Activated CD8-positive, alpha-beta memory T cell treated with anti-CD3 and anti-CD28 coated beads, Interleukin-2, amount 50 U/mL, for 48 hours (primary cell): ENCODE results near the gene PRCP.
"Not testable (repeated sequence)": the region's sequence is repeated elsewhere in the genome, so short reads cannot be mapped to it uniquely, and the experiment has no call there.

Source experiments
- DNase-seq: peaks from one replicate; pipeline ENCODE4 v3.0.0-alpha.2; 2020

The PRCP gene

DNA sequence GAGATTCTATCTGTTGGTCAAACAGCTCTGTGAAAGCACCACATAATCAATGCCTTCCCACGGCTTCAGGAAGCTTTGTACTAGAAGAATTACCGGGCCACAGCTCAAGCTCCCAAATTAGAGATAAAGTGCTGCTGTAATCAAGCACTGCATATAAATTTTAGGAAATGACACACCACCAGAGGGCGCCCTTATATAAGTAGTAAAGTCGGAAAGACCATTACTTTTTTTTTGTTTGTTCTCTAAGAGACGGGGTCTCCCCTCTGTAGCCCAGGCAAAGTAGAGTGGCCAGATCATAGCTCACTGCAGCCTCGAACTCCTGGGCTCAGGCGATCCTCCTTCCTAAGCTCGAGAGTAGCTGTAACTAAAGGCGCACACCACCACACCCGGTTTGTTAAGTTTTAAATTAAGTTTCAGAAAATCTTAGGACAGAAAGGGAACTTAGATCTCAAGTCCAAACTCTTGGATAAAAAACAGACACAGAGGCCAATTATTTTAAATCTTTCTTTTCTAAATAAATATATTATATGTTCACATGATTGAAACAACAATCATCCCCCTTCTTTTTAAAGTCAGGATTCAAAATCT is 32.6 kb downstream of the PRCP start:
- DNase-seq: peak; percentile 87

DNA sequence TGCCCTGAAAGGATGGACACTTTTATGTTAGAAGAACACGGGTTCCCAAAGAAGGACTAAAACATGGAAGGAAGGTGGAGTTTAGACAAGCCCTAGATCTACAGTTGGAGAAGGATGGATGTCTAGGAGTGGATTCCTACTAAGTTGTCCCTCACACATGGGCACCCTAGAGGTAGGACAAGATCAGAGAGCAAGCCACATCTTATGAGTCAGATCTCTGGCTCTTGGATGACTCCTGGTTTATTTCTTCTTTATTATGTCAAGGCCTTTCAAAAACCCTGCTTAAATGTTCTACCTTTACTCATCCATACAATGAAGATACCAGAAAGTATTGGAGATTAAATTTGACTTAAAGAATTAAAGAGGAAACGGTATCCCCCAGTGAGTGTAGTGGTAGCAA is 34.4 kb downstream of the PRCP start:
- no peak for DNase-seq

DNA sequence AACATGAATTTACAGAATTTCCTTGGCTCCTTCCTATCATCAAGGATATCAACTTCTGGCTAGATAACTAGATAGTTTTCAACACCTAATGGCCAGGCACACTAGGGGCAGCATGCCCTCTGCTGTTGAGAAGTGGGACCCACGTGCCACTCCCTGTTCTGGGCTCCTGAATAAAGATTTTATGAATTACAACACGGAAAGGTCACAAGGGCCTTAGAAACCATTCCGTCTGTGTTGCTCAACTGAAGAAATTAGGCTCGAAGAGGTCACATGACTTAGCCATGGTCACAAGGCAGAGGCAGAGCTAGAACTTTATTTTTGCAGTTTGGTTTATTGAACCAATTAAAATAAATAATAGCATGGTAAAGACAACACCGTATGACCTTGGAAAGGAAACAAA is 36.0 kb downstream of the PRCP start:
- no peak for DNase-seq

DNA sequence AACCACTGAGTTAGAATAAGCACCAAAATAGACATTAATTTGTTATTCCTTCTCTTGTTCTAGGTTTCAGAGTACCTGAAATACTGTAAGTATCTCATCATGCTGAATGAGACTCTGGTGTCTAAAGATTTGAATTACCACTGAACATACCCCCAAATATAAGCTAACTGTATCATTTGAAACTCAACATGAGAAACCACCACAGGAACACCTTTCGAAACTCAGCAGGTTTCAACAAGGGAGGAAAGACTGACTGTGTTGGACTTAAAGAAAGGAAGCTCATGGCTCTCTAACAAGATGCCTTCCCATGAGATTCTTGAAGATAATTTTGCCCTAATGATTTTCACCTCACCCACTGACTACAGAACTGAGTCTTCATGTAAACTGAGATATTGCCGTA is 37.0 kb downstream of the PRCP start:
- no peak for DNase-seq

DNA sequence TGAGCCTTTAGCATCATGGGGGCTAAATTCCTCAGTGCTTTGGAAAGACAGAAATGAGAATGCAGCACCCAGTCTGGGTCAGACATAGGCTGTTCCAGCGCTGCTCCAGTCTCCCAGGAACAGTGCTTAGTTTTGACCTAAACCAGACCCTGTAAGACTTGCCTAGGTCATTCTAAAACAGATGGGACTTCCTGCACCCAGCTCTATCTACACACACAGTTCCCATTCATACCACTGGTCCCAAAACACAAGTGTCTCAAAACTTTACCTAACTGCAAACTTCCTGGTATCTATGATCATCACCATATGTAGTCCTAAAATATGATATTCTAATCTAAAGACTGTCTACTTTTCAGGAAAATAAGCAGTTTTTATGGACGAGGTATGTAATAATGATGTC is 37.9 kb downstream of the PRCP start:
- no peak for DNase-seq

DNA sequence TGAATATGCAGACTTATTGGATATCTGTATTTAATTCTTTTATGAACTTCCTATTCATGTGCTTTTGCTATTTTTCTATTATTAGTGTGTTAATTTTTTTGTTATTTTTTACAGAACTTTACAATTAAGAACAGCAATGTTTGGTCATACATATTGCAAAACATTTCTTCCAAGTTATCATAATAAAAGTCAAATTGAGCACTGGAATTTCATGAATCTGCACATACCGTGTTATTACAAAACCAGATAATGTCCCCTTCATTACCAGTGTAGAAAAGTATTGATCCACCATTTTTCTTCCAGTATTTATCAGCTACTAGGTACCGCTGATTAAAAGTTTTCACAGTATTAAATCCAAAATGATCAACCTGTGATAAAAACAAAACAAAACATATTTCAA is 40.5 kb downstream of the PRCP start:
- no peak for DNase-seq

DNA sequence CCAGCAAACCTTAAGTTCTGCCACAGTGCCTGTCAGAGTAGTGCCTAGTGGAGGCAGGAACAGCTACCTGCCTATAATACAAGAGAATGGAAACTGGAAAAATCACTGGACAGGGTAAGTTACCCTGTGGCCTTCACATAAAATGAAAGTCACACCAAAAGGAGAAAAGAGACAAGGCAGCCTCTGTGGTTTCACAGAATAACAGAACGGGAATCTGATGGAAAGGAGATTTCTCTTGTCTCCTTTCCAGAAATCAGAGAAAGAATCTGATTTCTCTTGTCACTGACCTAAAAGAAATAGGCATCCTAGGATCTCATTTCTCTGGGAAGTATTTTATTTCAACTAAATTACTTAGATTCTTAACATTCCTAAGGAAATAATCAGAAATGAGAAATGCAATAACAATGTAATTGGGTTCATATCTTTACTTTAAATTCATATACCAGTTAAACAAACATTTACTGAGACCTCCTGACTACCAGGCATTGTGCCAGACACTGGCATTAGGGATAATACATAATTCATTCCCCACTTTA is 41.6 kb downstream of the PRCP start:
- no peak for DNase-seq

DNA sequence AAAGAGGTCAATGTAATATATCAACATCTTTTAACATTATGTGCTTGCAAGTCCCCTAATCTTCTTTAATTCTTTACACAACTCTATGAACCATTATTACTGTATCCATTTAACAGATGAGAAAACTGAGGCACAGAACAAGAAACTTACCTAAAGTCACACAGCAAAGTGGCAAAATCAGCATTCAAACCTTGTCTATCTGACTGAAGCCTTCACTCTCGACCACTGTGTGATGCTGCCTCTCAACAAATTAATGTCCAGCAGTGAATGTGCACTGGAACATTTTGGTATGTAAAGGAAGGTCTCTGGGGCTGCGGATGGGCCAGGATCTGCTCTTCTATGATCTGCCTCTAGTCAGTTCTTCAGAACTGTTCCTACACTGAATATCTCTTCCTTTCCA is 42.1 kb downstream of the PRCP start:
- DNase-seq: no peak

DNA sequence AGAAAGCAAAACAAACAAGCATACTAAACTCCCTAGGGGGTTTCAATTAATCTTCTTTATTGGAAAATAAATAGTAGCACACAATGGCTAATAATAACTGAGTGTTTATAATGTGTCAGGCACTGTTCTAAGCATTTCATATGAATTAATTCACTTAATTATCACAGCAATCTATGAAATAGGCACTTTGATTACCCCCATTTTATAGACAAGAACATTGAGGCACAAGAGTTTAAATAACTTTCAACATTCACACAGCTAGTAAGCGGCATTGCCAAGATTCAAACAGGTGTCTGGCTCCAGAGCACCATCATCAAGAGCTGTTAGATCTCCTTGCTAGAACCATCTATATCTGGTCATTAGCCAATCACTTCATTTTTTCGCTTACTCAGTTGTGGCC is 43.1 kb downstream of the PRCP start:
- DNase-seq: no peak

DNA sequence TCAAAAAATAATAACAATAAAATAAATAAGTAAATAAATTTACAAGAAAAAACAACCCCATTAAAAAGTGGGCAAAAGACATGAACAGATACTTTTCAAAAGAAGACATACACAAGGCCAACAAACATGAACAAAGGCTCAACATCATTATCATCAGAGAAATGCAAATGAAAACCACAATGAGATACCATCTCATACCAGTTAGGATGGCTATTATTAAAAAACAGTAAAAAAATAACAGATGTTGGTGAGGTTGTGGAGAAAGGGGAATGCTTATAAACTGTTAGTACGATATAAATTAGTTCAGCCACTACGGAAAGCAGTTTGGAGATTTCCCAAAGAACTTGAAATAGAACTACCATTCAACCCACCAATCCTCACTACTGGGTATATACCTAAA is 44.6 kb downstream of the PRCP start:
- DNase-seq: no peak

DNA sequence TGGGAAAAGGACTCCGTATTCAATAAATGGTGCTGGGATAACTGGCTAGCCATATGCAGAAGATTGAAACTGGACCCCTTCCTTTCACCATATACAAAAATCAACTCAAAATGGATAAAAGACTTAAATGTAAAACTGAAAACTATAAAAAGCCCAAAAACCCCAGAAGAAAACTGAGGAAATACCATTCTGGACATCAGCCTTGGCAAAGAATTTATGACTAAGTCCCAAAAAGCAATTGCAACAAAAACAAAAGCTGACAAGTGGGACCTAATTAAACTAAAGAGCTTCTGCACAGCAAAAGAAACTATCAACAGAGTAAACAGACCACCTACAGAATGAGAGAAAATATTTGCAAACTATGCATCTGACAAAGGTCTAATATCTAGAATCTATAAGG is 45.3 kb downstream of the PRCP start:
- DNase-seq: not testable (repeated sequence)

DNA sequence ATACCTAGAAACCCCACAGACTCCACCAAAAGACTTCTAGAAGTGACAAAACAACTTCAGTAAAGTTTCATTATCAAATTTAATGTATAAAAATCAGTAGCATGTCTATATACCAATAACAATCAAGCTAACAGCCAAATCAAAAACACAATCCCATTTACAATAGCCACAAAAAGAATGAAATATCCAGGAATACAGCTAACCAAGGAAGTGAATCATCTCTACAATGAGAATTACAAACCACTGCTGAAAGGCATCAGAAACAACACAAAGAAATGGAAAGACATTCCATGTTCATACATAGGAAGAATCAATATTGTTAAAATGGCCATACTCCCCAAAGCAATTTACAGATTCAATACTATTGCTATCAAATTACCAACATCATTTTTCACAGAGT is 46.0 kb downstream of the PRCP start:
- DNase-seq: no peak

DNA sequence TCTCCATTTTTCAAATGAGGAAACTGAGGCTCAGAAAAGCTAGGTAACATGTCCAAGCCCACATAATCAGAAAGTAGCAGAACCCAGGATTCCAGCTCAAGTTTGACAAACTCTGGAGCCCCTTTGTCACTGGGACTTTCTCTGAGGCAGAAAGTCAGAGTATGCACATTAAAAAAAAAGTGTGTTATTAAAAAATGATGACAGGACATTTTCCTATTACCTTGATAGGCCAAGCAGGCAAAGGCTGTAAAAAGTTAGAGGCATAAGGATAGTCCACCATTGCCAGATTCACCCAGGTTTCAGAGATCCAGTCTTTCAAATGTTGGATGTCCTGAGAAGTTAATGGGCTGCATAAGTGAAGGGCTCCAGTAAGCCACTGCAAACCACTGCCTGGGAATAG is 51.4 kb downstream of the PRCP start:
- DNase-seq: no peak

DNA sequence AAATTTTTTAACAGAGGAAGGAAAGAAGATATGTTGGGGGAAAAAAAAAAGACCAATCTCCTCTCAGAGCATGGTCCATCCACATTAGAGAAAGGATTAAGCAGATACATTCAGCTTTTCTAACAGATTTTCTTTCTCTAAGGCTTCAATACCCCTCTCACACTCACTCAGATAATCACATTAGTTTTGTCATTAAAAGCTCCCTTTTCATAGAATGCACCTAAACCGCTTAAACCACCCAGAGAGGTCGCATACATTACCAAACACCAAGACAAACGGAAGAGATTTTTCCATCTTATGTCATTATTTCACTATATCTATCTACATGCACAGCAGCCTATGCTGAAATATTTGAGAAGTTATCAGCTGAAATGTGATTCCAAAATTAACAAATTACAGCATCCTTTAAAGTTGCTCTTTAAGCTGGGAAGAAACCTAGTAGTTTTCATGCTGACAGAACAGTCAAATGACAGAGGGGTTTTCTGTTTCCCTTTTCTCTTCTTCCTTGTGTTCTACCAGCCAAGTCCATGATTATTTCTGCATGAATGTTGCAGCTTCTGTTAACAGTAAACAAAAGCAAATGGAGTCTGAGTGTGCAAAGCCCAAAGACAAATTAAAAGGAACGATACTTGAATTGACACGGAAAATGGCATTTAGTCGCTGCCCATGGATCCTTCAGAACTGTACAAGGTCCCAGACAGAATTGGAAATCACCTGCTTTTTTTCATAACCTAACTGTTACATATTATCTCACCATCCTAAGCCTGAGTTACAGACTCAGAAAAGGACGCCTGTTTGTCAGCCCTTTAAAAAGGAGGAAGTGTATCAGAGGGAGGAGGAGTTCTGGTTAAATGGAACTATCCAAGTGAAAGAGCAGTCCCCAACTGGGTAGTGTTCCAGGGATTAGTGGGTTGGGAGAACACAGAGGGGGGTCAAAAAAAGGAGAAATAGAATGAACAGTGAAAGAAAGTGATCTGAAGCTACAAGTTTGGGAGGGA is 54.6 kb downstream of the PRCP start:
- no peak for DNase-seq

DNA sequence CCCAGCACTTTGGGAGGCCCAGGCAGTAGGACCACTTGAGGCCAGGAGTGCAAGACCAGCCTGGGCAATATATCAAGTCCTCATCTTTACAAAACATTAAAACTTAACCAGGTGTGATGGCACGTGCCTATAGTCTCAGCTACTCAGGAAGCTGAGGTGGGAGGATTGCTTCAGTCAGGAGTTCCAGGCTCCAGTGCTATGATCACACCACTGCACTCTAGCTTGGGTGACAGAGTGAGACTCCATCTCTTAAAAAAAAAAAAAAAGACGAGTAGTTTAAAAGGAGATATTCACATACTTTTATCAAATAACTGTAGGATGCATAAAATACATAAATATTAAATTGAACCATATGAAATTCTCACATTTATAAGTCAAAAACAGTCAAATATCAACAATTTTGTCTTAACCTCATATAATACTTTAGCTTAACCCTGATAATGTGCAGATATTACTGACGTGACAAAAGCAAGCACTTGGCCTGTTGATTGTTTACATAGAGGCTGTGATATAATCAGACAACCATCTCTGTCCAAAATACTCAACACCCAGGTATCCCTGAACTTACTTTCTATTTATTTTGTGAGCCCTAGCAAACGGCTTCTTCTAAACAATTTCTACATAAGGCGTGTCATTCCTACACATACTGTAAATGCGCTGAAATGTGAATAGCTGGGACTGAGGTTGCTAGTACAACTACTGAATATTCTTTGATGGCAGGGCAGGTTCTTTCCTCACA is 57.0 kb downstream of the PRCP start:
- DNase-seq: no peak

DNA sequence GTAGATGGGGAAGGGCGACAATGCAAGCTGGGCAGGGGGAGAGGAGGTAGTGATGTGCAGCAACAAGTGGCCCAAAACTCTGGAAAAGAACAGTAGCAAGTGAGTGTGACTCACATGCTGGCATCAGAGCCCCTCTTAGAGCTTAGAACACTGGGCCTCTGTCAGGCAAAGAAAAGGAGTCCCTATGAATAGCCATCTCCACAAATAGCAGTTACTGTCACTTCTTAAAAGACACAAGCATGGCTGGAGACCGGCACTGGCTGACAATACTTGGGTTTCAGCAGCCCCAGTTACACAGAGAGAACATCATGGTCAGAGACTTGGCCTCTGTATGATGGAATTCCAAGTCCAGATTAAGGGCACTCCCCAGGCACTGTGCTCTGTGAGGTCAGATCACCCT is 58.2 kb downstream of the PRCP start:
- DNase-seq: no peak

DNA sequence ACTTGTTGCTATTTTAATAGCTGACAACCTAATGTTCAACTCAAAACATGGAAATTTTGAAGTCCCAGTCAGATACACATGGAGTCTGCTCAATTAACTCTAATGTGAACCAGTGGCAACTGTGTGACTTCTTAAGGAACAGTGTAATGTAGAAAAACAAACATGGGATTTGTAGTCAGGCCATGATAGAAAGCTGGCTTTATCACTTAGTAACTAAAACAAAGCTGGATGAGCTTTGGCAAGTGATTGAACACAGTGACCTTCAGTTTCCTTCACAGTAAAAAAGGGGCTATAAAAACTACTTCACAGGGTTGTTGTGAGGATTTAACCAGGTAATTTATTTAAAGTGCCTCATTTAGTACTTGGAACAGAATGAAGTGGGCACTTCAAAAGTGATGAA is 62.6 kb downstream of the PRCP start:
- no peak for DNase-seq

DNA sequence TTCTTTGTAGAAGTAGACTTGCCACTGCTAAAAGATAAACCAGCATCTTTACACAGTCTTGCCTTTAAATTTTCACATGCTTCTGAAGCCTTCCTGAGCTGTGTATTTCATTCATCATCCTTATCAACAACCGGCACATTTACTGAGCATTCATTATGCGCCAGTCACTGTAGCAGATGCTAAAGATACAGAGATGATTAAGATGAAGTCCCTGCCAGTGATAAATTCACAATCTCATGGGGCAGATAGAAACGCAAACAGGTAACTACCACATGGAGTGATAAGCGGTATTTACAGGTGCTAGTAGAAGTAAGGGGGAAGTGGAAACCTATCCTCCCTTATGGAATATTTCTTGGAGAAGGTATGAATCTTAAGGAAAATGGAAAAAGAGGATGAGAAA is 67.2 kb downstream of the PRCP start:
- no peak for DNase-seq

DNA sequence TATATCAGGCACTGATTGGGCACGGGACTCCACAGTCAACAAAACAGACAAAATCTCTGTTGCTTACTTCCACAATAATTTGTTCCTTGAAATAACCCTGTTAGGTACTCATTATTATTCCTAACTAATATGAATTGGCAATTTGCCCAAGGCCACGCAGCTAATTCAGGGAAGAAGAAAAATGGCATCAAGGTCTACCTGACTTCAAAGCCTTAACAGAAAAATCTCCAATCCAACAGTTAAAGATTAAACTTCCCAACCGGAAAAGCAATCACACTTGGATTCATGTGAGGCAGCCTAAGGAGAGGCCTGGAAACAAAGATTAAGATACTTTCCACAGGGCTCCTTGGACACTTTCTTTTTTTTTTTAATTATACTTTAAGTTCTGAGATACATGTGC is 68.9 kb downstream of the PRCP start:
- no peak for DNase-seq

DNA sequence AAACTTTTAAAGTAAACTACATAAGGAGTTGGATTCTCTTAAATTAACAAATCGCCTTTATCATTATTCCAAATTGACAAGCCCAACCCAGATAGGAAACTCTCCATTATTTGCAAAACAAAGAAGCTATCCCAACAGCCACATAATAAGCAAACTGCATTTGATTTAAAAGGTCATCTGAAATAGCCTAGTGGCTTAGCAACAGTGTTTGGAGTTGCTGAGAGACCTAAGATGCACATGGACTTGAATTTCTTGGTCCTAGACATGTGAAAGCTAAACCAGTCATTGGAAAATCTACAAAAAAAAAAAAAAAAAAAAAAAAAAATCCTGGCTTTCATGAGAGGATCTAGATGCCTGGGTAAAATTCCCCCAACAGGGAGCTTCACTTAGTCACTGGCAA is 69.5 kb downstream of the PRCP start:
- DNase-seq: no peak

DNA sequence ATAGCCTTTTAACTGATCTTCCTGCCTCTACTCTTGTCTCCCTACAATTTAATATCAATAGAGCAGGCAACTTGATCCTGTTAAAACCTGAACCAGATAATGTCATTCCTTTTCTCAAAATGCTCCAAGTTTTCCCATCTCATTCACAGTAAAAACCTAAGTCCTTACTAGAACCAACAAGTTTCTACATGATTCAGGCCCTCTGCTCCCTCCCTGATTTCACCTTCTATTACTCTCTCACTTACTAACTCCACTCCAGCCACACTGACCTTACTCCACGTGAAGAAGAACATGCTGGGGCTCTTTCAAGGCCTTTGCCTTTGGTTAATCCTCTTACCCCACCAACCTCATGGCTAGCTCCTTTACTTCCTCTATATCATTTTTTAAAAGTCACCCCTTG is 71.1 kb downstream of the PRCP start:
- no peak for DNase-seq

DNA sequence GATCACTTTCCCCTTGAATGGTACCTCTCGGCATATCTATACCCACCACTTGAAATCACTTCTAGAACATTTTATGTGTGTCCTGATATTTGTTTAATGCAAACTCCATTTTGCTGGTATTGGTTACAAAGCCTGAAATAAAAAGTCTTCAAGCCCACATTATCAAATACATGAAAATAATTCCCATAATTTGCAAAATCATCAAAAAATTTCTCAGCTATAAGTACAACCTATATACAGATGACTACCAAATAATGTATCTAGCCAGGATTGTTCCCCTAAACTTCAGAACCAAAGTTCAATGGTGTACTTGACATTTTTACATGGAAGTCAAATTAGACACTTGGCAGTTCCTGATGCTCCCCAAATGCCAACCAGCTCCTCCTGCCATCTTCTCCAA is 71.8 kb downstream of the PRCP start:
- no peak for DNase-seq

DNA sequence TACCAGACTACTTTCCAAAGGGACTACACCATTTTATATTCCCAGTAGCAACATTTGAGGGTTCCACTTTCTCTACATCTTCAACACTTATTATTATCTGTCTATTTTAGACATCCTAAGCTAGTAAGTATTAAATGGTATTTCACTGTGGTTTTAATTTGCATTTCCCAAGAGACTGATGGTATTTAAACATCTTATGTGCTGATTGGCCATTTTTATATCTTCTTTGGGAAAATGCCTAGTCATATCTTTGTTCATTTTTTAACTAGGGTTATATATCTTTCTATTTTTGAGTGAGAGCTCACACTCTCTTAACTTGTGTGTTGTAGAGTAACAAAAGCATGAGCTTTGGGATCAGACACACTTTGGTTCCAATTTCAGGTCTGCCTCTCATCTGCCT is 73.7 kb downstream of the PRCP start:
- DNase-seq: no peak
